NAMALWA (cell line): ENCODE measurements around the gene CHL1.
A peak's percentile ranks its signal among the peaks of the same experiment; 100 is the strongest.
"Not testable (repeated sequence)": the region's sequence is repeated elsewhere in the genome, so short reads cannot be mapped to it uniquely, and the experiment has no call there.

Experiments used
- DNase-seq: peaks from one replicate; pipeline ENCODE4 v3.0.0-alpha.2; 2015; ENCODE audit warnings: low spot score

The CHL1 gene

GRCh38 chr3:341998-342397 lies 145.4 kb downstream of the CHL1 start:
- no peak for DNase-seq

- DNase-seq: no peak
Measured at GRCh38 chr3:346186-346585, 149.6 kb downstream of the CHL1 start.

GRCh38 chr3:347581-347980 lies 151.0 kb downstream of the CHL1 start:
- DNase-seq: no peak

- DNase-seq: no peak
Measured at GRCh38 chr3:350871-351371, 154.4 kb downstream of the CHL1 start.

GRCh38 chr3:352599-352998 lies 156.0 kb downstream of the CHL1 start:
- DNase-seq: no peak

- no peak for DNase-seq
Measured at GRCh38 chr3:353191-353739, 156.7 kb downstream of the CHL1 start.

- peak; percentile 84 for DNase-seq
Measured at GRCh38 chr3:354432-354831, 157.9 kb downstream of the CHL1 start.

GRCh38 chr3:355622-356021 lies 159.1 kb downstream of the CHL1 start:
- no peak for DNase-seq

GRCh38 chr3:356952-357351 lies 160.4 kb downstream of the CHL1 start:
- no peak for DNase-seq

- DNase-seq: peak; percentile 31
Measured at GRCh38 chr3:359672-360071, 163.1 kb downstream of the CHL1 start.

GRCh38 chr3:362681-363338 lies 166.2 kb downstream of the CHL1 start:
- DNase-seq: no peak

GRCh38 chr3:364287-364686 lies 167.7 kb downstream of the CHL1 start:
- DNase-seq: no peak

GRCh38 chr3:365268-365667 lies 168.7 kb downstream of the CHL1 start:
- no peak for DNase-seq

- DNase-seq: not testable (repeated sequence)
Measured at GRCh38 chr3:366253-366652, 169.7 kb downstream of the CHL1 start.

GRCh38 chr3:373193-373779 lies 176.7 kb downstream of the CHL1 start:
- no peak for DNase-seq

- no peak for DNase-seq
Measured at GRCh38 chr3:374459-374858, 177.9 kb downstream of the CHL1 start.

- DNase-seq: peak; percentile 65
Measured at GRCh38 chr3:377158-377561, 180.6 kb downstream of the CHL1 start.

- DNase-seq: no peak
Measured at GRCh38 chr3:380801-381200, 184.2 kb downstream of the CHL1 start.

- DNase-seq: no peak
Measured at GRCh38 chr3:385151-385550, 188.6 kb downstream of the CHL1 start.

- DNase-seq: no peak
Measured at GRCh38 chr3:394775-395174, 198.2 kb downstream of the CHL1 start.

- DNase-seq: no peak
Measured at GRCh38 chr3:396293-396692, 199.7 kb downstream of the CHL1 start.

GRCh38 chr3:399647-400046 lies 203.1 kb downstream of the CHL1 start:
- no peak for DNase-seq

GRCh38 chr3:403826-404225 lies 207.3 kb downstream of the CHL1 start:
- DNase-seq: no peak

GRCh38 chr3:409011-409410 lies 212.4 kb downstream of the CHL1 start:
- DNase-seq: no peak
